HG03469 (cell line): Measurements from ENCODE around the gene CASK.

Experiments
- ATAC-seq: cut with Tn5 transposase; IDR thresholded peaks from one replicate; pipeline ENCODE4 v1.9.1; 2021; ENCODE audit warnings: mild to moderate bottlenecking, moderate library complexity, moderate number of reproducible peaks; ENCODE audit not compliant: unreplicated experiment

Gene CASK

DNA sequence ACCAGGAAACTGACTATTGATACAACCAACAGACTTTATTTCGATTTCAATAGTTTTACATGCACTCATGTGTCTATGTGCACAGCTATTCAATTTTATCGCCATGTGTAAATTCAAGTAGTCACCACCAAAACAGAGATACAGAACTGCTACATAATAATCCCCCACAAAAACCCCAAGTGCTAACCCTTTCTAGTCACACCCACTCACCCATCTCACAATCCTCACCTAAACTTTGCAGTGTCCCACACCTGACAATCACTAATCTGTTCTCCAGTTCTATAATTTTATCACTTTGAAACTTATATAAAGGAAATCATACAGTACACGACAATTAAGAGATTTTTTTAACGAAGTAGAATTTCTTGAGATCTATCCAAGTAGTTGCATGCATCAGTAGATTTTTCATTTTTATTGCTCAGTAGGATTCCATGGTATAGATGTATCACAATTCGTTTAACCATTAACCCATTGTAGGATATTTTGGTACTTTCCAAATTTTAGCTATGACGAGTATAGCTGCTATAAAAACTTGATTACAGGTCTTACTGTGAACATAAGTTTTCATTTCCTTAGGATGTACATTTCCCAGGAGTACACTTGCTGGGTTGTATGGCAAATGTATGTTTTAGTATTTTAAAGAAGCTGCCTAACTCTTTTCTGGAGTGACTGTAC lies 85.9 kb downstream of the CASK start:
- no peak for ATAC-seq

DNA sequence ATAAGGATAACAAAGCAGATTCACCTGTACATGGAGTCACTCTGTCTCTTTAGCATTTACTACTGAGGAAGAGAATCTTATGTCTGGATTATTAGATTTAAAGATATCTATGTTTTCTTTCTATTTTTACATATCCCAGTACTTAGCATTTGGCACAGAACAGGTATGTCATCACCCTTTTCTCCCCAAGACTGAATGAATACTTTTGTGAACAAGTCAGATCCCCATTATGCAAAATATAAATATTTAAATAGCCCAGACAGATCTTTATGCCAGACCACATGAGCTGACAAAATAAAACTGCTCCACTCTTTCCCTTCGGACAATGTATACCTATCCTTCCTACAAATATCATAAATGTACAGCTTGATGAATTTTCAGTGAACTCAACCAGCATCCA lies 94.5 kb downstream of the CASK start:
- no peak for ATAC-seq

DNA sequence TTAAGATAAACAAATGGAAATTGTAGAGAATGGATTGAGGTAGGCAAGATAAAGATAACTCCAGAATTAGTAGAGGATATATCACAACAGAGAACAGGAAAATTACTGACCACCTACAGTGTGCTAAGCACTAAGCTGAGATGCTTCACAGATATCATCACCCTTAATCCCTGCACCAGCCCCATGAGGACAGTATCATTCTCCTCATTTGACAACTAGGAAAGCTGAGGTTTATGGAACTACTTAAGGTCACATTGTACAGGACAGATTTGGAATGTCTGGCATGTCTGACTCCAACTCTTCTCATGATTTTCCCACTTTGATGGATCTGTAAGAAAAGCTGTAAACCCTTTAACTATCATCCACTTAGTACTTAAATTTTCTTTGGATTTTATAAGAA lies 95.5 kb downstream of the CASK start:
- ATAC-seq: no peak

DNA sequence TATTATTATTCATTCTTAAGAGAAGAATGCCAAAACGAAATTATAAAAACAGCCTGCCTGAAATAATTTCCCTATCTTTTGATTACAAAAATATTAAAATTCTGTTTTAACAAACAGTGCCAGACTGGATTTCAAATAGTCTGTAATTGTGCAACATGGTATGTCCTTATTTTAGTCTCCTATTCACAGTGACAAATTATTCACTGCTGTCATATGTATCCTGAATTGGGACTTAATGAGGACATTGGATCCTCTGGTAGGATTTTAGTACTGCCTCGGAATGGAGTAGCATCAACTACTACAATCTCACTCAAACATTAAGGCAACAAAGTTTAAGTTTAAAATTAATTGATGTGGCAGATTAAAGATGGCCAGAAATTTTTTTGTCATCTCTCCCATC lies 97.6 kb downstream of the CASK start:
- ATAC-seq: no peak

DNA sequence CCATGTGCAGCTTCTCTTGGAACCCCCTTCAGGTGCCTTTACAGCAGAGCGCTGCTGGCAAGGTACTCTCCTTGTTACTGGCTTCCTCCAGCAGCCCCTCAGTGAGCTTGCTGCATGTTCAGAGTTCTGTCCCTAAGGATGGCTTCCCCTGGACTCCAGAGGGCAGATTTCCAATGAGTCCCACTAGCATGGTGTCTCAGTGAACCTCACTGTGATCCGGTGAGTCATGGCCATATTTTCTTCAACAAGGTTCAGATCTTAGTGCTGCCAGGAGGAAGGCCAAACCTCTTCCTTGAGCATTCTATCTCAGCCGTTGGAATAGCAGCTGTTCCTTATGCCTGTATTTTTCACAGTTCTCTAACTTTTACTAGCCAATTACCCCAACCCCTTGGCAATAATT lies 98.8 kb downstream of the CASK start:
- ATAC-seq: no peak

DNA sequence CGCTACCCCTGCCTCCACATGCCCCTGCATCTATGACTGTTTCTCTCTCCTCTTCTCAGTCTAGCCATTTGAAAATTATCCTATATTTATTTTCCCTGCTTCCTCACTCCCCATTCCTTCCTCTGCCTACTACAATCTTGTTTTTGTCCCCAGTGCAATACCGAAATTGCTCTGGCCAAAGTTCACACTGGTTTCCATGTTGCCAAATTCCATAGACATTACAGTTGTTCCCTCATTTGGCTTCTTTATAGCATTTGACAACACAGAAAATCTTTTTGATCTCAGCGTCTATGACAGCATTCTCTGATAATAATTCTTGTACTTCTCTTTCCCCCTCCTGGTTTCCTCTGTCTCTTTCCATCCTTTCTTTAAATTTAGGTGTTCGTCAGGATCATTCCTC lies 100.0 kb downstream of the CASK start:
- no peak for ATAC-seq

DNA sequence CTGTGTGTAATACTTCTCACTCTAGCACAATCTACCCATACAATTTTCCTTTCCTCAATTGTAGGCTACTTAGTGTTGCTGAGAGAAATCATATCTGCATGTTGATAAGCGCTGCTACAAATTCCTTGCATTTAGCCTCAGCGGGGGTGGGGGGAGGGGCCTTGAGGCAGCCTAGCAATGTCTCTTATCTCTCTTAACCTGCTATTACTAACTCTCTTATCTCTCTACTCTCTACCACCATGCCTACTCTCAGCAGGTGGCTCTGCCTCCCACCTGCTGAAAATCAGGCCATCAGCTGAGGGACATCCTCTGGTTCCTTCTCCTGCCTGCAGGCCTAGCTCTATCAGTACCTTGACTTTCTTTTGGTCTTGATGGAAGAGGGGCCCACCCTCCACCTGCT lies 100.5 kb downstream of the CASK start:
- no peak for ATAC-seq

DNA sequence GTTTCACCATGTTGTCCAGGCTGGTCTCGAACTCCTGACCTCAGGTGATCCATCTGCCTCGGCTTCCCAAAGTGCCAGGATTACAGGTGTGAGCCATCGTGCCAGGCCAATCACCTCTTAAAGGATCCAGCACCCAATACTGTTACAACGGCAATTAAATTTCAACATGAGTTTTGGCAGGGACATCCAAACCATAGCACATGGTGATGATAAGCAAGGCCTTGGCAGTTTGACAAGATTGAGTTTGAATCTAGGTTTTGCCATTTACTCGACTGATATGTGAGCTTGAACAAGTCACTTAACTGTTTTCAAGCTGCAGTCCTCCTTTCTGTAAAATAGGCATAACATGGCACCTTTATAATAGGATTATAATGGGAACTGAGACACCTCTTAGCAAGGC lies 115.3 kb downstream of the CASK start:
- no peak for ATAC-seq

DNA sequence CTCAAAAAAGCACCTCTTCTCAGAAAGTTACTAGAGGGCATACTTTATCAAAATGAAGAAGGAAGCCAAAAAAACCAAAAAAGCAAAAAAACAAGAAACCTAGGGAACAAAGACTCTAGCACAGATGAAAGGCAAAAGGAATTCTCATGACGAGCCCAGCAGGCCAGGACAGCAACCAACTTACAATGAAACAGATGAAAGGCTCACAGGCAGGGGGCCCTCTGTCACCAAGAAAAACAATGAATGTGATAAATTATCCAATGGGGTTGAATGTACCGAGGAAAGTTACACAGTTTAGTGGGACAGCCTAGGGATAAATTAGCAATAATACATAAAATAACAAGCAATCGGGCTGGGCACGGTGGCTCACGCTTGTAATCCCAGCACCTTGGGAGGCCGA lies 120.4 kb downstream of the CASK start:
- ATAC-seq: no peak

DNA sequence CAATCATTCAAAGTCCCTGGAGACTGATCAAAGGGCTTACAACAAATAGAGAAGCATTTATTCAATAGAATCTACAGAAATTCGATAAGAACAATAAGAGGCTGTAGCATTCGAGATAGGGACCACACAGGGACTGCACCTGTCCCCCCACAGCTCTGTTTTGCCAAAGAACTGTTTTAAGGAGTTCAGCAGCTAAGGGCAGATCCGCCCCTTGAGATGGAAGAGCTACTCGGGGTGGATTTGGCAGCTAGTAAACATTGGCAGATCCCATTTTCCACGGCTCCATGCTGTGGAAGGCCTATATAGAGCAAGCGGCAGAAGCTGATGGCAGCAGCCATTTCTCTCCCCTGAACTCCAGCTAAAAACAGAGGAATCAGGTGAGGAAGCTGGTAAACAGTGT lies 123.7 kb downstream of the CASK start:
- no peak for ATAC-seq

DNA sequence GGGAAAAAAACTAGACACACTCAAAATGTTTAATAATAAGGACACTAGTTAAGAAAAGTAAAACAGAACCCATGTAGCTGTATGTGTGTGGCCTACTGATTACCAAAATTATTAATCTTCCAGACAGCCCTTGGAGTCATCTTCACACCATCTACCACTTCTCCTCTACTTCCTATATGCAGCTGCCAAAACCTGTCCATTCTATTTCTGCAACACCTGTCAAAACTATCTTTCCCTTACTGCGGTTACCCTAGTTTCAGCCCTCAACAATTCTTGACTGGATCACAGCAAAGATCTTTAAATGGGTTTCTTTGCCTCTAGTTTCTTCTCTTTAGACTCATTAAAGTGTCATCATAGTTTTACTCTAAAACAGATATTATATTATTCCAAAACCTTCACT lies 126.8 kb downstream of the CASK start:
- ATAC-seq: no peak

DNA sequence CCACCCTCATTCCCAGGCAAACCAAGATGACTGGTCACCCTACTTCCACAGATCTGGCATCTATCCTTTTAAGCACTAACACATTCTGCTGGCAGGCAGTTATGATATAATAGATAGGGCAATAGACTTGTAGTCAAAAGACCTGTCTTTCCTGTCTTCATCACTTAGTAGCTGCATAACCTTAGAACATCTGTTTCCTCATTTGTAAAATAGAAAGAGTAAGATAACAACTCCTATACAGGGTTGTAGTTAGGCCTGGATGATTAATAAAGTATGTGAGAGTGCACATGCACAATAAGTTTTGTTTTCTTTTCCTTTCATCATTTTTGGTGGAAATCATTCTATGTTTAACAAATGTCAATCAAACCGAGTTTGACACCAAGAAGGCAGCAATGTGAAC lies 127.3 kb downstream of the CASK start:
- ATAC-seq: no peak

DNA sequence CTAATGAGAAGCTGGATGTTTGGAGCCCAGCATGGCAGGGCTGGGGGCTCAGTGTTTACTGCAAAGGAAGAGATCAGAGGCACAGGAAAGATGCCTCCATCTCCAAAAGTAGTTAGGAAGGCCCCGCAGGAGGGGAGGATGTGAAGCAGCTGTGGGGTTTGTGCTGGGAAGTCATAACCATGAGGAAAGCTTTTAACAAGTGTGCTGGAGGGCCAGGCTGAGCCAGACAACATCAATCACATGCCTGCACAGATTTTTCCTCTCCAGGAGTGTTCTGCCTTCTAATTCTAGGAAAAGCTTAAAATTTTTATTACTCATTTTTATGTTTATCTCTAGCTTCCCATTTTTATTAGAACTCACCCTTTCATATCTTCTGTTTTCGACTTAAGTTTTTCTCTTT lies 134.0 kb downstream of the CASK start:
- ATAC-seq: no peak

DNA sequence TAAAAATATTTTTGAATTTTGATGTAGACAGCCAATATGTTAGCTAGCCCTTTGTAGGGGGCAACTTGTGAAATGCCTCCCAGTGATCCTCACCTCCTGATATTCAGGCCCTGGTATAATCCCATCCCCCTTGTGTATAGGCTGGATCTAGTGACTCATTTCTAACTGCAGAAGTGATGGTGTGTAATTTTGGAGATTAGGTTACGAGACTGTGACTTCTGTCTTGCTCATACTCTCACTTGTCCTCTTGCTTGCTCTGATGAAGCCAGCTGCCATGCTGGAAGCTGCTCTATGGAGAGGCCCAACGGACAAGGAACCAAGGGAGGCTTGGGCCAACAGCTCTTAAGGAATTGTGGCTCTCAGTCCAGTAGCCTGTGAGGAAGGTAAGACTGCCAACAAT lies 137.7 kb downstream of the CASK start:
- ATAC-seq: no peak

DNA sequence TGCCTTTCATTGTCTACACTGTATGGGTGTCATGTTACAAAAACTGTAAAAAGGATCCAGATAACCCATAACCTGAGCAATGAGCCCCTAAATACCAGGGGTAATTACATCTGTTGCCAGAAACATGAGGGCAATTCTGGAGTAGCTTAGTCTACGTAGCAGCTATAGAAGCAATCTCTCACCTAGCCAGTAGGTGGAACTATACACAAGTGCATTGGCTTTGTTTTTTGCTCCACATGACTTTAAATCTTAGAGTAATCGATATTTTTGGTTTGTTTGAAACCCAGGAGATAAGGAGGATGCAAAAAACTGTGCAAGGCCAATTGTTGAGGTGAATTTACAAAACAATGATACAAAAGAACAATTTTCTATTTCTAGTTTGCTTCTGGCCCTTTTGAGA lies 141.9 kb downstream of the CASK start:
- no peak for ATAC-seq

DNA sequence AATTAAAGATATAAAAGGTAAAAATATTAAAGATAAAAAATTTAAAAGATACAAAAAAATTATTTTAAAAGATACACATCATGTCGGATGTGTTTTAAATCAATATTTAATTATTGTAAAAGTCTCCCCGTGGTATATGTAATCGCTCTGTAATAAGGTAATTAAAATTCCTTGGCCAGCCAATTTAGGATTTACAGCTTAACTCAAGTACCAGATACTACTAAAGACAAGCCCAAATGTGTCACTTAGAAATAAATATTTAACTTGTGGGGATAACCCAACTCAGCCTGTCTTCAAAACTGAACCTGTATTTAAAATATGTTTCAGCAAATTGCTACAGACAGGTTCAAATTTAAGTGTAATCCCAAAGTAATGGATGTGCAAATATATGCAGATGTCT lies 143.4 kb downstream of the CASK start:
- no peak for ATAC-seq

DNA sequence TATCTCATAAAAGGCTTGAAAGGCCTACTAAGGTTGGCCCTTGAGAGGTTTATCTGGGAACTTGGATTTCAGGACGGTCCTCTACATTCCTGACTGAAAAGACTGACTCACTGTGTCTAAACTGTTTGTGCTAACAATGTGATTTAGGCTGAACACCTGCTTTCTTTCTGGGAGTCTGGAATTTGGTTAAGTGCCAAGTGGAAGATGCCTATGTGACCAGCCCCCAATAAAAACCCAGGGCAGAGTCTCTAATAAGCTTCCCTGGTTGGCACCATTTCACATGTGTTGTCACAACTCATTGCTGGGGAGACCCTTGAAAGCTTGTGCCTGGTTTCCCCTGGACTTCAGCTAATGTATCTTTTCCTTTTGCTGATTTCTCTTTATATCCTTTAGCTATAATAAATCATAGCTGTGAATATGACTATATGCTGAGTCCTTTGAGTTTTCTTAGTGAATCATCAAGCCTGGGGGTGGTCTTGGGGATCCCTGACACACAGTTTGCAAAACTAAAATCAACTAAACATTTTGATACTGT lies 144.3 kb downstream of the CASK start:
- no peak for ATAC-seq

DNA sequence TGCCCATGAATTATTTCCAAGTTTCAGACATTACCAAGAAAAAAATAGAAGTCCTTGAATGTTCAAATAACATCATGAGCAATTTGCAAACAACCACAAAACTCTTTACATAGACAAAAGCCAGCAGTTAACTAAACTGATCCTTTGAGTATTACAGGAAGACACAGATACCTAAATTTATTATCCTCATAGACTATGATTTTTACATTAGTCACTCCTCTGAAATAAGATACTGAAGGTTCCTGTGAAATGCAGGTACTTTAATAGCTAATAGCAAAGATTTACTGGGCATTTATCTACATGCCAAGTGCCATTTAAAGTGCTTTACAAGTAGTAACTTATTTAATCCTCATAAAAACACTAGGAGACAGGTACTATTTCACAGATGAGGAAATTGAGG lies 161.7 kb downstream of the CASK start:
- ATAC-seq: no peak

DNA sequence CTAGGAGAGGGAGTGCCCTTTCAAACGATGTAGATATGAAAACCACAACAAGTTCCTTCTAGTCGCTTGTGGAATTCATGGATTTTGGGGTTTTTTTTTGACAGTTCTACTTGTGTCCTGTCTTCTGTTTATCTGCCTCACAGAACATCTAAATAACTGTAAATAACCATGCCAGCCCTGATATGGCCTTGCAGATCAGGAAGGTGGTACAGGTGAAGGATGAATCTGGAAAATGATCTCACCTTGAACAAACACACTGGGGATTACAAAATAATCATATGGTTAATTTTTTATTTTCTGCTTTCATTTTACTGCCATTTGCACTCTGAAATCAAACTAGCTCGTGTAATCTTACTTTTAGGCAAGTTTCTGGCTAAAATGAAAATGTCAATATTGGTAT lies 162.2 kb downstream of the CASK start:
- no peak for ATAC-seq

DNA sequence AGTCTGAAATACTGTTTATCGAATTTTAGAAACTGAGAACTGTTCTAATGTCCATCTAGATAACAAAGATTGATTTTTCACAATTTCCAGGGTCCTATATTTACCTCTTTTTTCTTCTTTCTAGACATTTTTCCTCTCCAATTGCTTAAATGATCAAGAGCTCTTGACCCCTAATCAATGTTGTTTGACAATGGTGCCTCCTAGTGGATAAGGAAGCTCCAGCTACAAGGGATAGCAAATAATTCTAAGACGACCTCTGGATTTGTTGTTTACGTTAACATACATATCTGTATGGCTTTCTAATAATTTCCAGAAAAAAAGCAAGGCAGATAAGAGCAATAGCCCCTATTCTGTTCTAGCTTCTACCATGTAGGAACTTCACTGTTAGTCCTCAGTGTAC lies 163.5 kb downstream of the CASK start:
- ATAC-seq: no peak

DNA sequence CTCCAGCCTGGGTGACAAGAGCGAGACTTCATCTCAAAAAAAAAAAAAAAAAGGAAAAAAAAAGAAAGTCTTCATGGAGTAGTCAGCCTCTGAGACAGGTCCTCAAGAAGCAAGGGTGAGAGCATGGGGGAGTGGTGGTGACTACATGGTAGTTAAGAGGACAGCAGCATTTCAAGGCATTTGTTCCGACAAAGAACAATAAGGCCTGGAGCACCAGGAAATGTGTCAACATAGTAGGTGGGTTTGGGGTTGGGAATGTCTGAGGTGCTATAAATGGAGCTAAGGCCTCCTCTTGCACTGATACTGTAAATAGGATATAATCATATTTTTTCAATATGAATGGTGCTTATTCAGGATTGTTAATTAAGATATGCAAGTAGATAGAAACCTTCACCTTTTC lies 165.0 kb downstream of the CASK start:
- ATAC-seq: no peak

DNA sequence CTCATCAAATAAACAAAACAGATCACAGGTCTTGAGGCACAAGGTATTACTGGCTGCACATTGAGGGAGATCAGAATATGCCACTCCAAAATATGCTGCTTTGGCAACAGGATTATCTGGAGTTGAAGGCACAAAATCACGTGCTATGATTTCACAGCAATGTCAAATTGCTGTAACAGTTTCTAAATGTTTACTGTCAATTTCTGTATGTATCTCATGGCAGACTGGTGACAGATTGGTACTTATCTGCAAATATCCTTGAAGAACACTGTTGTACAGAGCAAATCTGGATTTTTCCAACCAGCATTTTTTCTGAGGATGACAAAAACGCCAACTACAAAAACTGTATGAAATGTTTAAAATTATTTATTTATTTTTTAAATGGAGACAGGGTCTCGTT lies 172.6 kb downstream of the CASK start:
- ATAC-seq: no peak

DNA sequence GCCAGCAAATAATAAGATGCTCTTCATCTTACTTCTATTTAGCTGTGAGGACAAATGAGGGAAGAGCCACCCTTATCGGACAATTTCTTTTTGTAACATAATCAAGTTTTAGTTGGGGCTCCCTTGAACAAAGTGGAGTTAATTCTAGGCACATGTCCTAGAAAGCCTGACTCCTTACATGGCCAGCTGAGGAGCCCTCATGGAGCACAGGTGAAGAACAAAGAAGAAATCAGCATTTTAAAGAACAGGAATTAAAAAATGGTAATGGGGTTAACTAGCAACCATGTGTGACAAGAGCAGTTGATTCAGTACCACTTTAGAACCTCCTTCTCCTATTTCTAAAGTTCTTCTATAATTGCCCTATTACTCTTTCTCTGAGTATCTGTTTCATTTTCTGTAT lies 183.5 kb downstream of the CASK start:
- no peak for ATAC-seq
